Kidney (tissue), 14 donors: ENCODE data around the gene HK1. TPM values are rescaled to one million over a fixed set of nuclear protein-coding genes. Genes with fewer than 3 reads are reported as not detected.

ENCODE experiments used
- DNase-seq, 5 donors: peaks; one replicate each; pipeline ENCODE4 v3.0.0-alpha.2; 2013 to 2020
- FAIRE-seq: peaks from 2 replicates; lab custom pipeline; 2012; peaks lifted over from hg19 to GRCh38; lab: Jason Lieb, UNC
- H3K27ac ChIP-seq, 2 donors: one replicate each; pipeline ENCODE4 v1.7.0; 2013; ENCODE audit warnings: low read depth in 2 of 2, low read length in 2 of 2, inconsistent platforms in 1 of 2
- H3K27me3 ChIP-seq: one replicate; pipeline ENCODE4 v1.7.1; 2013; ENCODE audit warnings: low read length, inconsistent platforms; ENCODE audit not compliant: control insufficient read depth, insufficient read depth
- H3K36me3 ChIP-seq, 3 donors: one replicate each; pipeline versions ENCODE4 v1.7.0 to v1.7.1; 2013; ENCODE audit warnings: low read length in 3 of 3, control low read depth in 1 of 3, inconsistent platforms in 1 of 3; ENCODE audit not compliant: insufficient read depth in 3 of 3, control insufficient read depth in 2 of 3
- H3K4me1 ChIP-seq, 3 donors: one replicate each; pipeline versions ENCODE4 v1.7.0 to v1.7.1; 2013; ENCODE audit warnings: low read length in 3 of 3, inconsistent platforms in 1 of 3, low read depth in 1 of 3; ENCODE audit not compliant: control insufficient read depth in 2 of 3, insufficient read depth in 2 of 3
- H3K4me3 ChIP-seq, 3 donors: one replicate each; pipeline versions ENCODE4 v1.7.0 to v1.8.1; 2013; ENCODE audit warnings: low read length in 3 of 3, control low read depth in 1 of 3, inconsistent platforms in 1 of 3
- H3K9ac ChIP-seq, 3 donors: one replicate each; pipeline versions ENCODE4 v1.7.0 to v1.7.1; 2013; ENCODE audit warnings: low read length in 3 of 3, control low read depth in 1 of 3, inconsistent platforms in 1 of 3
- H3K9me3 ChIP-seq, 3 donors: one replicate each; pipeline versions ENCODE4 v1.7.0 to v1.7.1; 2013; ENCODE audit warnings: low read length in 3 of 3, control low read depth in 1 of 3, inconsistent platforms in 1 of 3; ENCODE audit not compliant: control insufficient read depth in 2 of 3, insufficient read depth in 1 of 3
- intact Hi-C: fragments of 100-400 bp; cut with DNase I; formaldehyde crosslinking; loops from one replicate; pipeline ENCODE4 v1.11.1; 2022
- polyA plus RNA-seq: library from polyadenylated mRNA; stranded (reverse); fragments of 350-450 nt; fragmentation: Illumina TruSeq; extraction: RNeasy Lipid Tissue Mini Kit (QIAGEN cat#74804); gene quantifications from one replicate; pipeline ENCODE4 v1.2.3, GENCODE V29; 2014; ENCODE audit warnings: low read depth, low replicate concordance; ENCODE audit not compliant: insufficient read depth
- total RNA-seq: library from RNA; stranded (reverse); fragmentation: NEBNext Ultra II Directional; extraction: Animal tissue kit (Norgen Biotek cat#: 25700); gene quantifications from one replicate; pipeline ENCODE4 v1.2.1, GENCODE V29; 2021
- TF ChIP-seq, protein P1 (sequence below): IDR thresholded peaks from 3 replicates; pipeline ENCODE4 v1.5.1; 2012; ENCODE audit warnings: mild to moderate bottlenecking, moderate library complexity, borderline replicate concordance; ENCODE audit not compliant: insufficient read depth; ENCODE audit errors: extremely low read depth
- donor health status: control.
- donor health status: control.
- donor health status: control.
- donor health status: control.
- donor health status: control.
- donor health status: DM: yes; HTN: yes; CAD: no.
- donor health status: Normal renal cell carcinoma (clear cell type).

The HK1 gene
- total and polyA plus RNA-seq, 2 donors from 2014 or later: 35.9 to 84.9 TPM

DNA sequence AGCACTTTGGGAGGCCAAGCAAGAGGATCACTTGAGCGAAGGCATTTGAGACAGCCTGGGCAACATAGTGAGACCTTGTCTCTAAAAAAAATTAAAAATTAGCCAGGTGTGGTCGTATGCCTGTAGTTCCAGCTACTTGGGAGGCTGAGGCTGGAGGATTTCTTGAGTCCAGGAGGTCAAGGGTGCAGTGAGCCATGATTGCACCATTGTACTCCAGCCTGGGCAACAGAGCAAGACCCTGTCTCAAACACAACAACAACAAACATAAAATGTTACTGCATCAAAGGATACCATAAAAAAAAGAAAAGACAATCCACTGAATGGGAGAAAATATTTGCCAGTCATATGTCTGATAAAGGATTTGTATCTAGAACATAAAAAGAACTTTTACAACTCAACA is 77.9 kb downstream of the HK1 start:
- TF ChIP-seq, protein P1, sequence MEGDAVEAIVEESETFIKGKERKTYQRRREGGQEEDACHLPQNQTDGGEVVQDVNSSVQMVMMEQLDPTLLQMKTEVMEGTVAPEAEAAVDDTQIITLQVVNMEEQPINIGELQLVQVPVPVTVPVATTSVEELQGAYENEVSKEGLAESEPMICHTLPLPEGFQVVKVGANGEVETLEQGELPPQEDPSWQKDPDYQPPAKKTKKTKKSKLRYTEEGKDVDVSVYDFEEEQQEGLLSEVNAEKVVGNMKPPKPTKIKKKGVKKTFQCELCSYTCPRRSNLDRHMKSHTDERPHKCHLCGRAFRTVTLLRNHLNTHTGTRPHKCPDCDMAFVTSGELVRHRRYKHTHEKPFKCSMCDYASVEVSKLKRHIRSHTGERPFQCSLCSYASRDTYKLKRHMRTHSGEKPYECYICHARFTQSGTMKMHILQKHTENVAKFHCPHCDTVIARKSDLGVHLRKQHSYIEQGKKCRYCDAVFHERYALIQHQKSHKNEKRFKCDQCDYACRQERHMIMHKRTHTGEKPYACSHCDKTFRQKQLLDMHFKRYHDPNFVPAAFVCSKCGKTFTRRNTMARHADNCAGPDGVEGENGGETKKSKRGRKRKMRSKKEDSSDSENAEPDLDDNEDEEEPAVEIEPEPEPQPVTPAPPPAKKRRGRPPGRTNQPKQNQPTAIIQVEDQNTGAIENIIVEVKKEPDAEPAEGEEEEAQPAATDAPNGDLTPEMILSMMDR: no peak
- Histone ChIP-seq H3K36me3 (peaks cover 0 to 2% (median 0%) of the 10 kb centered on the region in 3 donors), H3K27me3 (no peaks in the 10 kb centered on the region), H3K27ac (no peak overlapping the region), H3K9me3 (no peaks in the 10 kb centered on the region), H3K4me1 (no peaks in the 10 kb centered on the region), H3K4me3 (no peak overlapping the region), H3K9ac (no peak overlapping the region)
- intact Hi-C loops: no loop called here
- DNase-seq: no peak
- FAIRE-seq: no peak

DNA sequence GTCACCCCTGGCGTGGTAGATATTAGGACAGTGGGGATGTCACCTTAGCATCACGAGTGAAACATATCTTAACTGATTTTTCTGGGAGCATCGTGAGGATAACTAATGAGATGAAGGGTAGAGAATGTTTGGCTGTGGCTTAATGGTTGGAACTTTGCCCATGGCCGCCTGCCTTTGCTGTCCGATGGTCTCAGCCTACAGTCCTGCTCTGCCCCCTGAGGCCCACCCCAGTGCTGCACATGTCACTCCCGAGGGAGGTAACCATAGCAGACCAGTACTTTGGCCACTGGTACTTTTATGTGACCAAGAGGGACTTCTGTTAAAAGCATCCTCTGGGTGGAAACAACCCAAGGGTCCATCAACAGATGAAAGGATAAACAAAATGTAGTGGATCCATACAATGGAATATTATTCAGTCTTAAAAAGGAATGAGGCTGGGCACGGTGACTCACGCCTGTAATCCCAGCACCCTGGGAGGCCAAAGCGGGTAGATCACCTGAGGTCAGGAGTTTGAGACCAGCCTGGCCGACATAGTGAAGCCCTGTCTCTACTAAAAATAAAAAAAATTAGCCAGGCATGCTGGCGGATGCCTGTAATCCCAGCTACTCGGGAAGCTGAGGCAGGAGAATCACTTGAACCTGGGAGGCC is 80.0 kb downstream of the HK1 start:
- DNase-seq (no peak), FAIRE-seq (no peak)
- TF ChIP-seq, protein P1: no peak
- Histone ChIP-seq H3K4me1 (peaks cover 0 to 2% (median 0%) of the 10 kb centered on the region in 3 donors), H3K9me3 (no peaks in the 10 kb centered on the region), H3K4me3 (no peak overlapping the region), H3K27ac (no peak overlapping the region), H3K27me3 (no peaks in the 10 kb centered on the region), H3K9ac (no peak overlapping the region), H3K36me3 (no peaks in the 10 kb centered on the region)
- intact Hi-C loops: no loop called here

DNA sequence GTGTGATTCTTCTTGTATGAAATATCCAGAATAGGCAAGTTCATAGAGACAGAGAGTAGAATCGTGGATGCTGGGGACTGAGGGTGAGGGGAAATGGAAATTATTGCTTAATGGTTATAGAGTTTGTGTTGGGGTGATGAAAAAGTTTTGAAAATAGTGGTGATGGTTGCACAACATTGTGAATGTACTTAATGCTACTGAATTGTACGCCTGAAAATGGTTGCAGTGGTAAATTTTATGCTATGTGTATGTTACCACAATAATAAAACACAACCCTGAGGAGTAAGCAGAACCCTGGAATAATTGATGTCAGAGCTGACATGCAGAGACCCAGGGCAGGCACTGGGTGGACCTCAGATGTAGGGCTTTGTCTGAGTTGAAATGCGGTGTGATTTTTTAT is 80.9 kb downstream of the HK1 start:
- Histone ChIP-seq H3K9ac (no peak overlapping the region), H3K4me3 (no peak overlapping the region), H3K9me3 (no peaks in the 10 kb centered on the region), H3K4me1 (peaks cover 0 to 2% (median 0%) of the 10 kb centered on the region in 3 donors), H3K27ac (no peak overlapping the region), H3K36me3 (no peaks in the 10 kb centered on the region), H3K27me3 (no peaks in the 10 kb centered on the region)
- DNase-seq (no peak), FAIRE-seq (no peak)
- TF ChIP-seq, protein P1: no peak
- intact Hi-C loops: no loop called here
